GM21390 (cell line): ENCODE results near the gene CYB561D2.

ENCODE experiments used
- ATAC-seq: cut with Tn5 transposase; IDR thresholded peaks from one replicate; pipeline ENCODE4 v1.9.1; 2021; ENCODE audit not compliant: unreplicated experiment

Gene CYB561D2

DNA sequence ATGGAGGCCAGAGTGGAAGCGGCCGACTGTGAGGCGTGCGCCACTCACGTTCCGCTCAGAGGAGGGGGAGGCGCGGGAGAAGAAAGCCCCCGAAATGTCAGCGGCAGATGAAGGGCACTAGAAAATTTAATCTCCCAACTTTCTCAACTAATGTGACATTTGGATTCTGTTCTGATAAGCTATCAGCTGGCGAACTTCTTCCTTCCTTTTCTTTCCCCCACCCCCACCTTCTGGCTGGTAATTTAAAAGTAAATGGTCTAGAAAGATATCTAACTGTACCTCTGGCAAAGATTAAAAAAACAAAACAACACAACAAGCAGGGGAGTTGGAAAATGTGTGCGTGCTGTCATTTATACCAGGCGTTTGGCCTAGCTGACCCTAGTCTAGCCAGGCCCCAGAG is 35.1 kb downstream of the CYB561D2 start:
- no peak for ATAC-seq

DNA sequence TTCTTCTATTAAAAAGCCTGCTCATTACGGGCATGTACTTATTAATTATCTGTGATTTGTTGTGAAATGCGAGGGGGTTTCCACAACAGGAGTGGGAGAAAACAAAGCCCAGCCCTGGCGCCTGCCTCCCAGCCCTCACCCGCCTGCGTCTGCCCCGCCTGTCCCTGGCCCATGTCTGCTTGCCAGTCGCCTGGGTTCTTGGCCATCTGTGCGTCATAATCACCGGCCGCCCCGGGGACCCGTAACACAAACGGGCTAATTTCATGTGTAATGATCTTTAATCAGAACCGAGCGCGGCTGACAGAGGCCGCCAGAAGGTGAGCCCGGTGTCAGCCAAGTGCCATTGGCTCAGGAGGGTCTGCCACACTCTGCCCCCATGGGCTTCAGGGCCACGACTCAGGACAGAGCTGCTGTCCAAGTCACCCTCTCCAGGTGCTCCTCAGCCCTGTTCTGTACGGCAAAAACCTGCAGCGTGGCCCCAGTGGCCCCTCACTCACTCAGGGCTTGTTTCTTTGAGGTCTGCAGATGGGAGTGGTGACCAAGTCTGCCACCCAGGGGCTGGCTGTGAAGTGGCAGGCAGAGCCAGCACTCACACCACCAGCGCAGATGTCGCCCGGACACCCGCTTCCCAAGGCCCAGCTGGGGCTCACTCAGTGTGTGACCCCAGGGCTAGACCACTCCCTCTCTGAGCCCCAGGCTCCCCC is 37.5 kb downstream of the CYB561D2 start:
- no peak for ATAC-seq

DNA sequence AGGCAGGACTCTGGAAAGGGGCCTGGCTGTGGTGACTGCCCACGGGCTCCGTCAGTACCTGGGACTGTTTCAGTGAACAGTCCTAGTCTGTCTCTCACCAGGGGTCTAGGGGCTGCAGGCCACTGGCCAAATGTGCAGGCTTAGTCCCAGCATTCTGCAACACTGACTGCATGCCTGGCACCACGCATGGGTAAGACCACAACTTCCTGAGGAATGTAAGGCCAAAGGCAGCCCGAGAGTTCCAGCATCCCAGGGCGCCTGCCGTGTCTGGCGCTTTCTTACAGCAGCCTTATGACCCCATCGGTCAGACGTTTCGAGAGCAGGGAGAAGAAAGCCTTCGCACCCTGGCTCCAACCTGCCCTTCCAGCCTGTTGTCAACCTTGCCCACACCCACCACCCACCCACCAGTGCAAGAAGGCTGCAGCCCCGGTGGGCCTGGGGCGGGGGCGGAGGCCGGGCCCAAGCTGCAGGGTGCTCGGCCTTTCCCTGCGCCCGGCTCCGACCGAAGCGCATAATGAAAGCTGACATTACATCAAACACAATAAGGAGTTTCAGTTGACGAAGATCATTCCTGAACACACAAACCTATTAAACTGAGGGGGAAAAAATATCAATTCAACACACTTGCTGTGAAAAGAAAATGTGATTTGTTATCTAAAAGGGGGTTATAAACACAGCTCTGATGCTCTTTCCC is 38.2 kb downstream of the CYB561D2 start:
- ATAC-seq, result no peak

DNA sequence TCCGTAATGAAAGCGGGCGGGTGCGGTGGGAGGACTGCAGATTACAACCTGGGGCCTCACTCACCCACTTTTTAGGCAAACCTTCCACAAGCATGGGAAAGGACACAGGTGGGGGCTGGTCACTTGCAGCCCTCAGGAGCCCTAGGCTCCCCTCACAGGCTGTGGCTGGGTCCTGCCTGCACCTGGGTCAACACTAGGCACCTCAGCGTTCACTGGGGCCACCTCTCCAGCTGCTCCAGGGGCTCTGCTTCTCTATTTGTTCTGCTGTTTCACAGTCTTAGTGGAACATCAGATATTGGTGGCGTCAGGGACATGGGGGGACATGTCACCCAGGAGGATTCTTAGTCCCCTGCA is 38.7 kb downstream of the CYB561D2 start:
- ATAC-seq, result no peak

DNA sequence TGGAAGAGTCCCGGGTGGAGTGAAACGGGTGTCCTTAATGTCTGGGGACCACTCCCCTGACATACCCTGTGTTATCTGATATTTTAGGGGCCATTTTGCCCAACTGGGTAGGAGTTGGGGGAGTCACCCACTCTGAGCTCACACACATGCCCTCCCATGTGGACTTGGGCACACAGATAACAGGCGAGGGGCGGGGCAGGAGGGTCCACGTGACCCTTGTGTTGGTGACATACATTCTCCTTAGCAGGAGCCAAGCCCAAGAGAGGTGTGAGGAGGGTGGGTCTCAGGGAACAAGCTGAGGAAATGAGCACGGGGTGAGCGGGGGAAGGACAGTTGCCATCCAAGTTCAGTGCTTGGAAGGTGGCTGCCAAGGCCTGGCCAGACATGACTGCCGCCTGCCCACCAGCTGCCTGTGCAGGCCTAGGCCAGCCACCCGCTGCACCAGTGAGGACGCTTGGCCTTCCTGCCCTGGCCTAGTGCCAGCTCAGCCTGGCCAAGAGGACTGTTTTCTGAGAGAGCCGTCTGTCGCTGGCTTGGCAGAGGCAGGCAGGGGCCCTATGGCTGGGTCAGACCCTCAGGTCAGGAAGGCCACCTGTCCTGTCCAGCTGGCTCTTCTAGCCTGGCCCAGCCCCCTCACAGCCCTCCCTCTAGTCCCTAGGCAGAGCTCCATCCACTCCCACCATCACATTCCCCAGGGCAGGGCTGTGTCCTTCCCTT is 40.0 kb downstream of the CYB561D2 start:
- ATAC-seq, result no peak

DNA sequence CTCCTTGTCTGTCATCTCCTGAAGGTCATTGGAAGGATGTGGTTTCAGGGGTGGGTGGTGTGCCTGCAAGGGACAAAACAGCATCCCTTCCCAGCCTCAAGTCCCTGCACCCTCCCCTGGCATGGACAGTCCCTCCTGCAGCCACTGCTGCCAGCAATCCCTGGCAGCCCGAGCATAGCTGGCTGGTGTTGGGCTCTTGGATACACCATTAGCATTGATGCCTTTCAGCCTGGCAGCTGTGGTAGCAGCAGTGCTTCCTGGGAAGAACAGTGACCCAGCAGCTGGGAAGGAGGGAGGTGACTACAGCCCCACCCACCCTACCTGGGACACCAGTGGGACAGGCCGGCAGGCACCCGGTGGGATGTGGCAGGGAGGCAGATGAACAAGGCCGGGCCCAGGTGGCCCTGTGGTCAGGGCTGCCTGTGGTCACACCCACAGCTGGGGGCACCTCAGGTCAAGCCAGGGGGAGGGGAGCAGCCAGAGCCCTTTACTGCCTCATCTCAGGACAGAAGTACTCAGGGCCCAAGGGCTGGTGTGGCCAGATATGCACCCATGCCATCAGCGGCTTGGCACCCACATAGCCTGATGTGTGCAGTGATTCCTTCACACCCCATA is 41.5 kb downstream of the CYB561D2 start:
- no peak for ATAC-seq

DNA sequence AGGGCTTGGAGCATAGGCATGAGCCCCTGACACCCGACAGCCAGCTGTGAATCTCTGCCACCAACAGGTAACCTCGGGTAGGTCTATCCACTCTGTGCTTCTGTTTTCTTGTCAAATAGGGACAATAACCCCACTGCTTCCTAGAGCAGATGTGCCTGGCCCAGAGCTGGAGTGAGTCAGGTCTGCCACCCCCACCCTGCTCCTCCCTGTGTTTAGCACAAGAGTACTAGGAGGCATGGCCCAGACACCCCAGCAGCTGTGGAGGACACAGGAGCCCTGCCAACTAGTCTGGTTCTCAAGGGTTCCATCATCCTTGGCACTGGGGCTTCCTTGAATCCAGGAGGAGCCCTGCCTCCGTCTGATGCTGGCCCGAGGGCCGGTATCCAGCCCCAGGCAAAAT is 42.4 kb downstream of the CYB561D2 start:
- ATAC-seq, result no peak

DNA sequence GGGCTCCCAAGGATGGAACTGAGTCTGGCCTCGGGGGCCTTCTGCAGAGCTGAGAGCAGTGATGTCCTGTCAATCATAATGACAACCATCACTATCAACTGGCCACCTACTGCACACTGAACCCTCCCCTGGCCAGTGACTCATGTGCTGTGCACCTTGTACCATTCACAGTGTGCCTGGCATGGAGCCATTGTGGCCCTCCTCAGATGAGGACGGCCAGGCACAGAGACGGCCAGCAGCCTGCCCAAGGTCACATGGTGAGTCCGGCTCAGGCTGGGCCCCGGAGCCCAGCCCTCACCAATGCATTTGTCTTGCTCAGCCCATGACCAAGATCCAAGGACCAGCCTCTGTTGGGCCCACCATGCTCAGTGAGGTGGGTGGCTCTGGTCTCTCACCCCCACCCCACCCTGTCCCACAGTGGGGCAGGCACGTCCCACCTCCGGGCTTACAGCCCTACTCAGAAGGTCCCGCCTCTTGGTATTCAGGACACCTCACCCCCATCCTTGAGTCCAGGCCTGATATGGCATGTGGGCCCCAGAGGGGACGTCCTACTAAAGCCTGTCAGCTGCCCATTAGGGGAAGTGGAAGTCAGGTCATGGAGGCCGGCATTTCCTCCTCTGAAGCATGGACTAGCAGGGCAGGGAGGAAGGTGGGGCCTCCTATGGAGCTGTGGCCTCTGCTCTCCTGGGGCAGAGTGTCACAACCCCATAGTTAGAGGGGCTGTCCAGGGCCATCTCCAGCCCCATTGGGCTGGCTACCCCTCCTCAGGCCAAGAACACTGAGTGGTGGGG is 44.6 kb downstream of the CYB561D2 start:
- no peak for ATAC-seq

DNA sequence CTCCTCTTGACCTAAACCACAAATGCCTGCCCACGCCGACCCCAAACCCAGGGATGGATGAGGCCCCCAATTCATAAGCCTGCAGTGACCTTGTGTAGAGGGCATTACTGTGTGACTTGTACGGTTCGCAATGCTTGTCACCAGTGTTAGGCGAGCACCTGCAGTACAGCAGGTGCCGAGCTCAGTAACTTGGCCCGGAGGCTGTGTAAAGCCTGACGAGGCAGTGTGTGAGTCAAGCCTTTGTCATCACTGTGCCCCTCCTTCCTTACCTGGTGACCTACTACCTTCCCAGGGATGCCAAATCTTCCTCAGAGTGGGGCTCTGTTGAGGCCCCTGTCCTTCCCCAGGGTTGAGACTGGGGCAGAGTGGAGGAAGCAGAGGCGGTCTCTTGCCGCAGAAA is 45.8 kb downstream of the CYB561D2 start:
- no peak for ATAC-seq

DNA sequence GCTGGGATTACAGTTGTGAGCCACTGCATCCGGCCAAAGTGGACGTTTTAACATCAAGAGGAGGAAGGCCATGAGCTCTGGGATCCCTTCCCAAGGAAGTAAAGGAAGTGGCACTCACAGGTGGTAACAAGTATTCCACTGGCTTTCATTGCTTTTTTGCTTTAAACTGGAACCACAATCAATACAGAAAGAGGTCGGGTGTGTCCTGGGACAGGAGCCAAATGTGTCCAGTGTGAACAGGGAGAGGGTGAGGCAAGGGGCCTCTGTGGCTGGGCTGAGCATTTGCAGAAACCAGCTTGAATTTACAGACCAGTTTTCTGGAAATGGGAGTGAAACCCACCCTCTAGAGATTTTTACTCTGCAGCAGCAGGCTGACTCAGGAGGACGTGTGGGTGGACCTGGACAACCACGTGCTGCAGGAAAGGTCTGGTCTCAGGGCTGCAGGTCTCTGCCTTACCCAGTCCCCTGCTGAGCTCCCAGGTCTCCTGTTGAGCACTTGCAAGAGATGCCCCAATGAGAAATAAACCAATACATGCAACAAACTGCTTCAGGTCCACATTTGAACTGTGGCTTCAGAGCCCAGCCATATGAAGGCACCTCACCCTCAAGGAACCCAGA is 51.4 kb downstream of the CYB561D2 start:
- ATAC-seq, result no peak
